GM12892 (cell line): ENCODE results near the gene STAT6.
"Not testable (repeated sequence)": the region's sequence is repeated elsewhere in the genome, so short reads cannot be mapped to it uniquely, and the experiment has no call there.

Experiments used
- DNase-seq: peaks from one replicate; pipeline ENCODE4 v3.0.0; 2011; ENCODE audit not compliant: insufficient read length
- FAIRE-seq: peaks from 2 replicates; lab custom pipeline; 2011; peaks lifted over from hg19 to GRCh38; lab: Jason Lieb, UNC
- POLR2A ChIP-seq: IDR thresholded peaks from 2 replicates; pipeline ENCODE4 v1.6.1; 2011; ENCODE audit warnings: low read depth, low read length, control low read depth
- POLR2AphosphoS5 ChIP-seq: IDR thresholded peaks from 2 replicates; pipeline ENCODE4 v1.6.1; 2011; ENCODE audit warnings: low read depth, low read length, control low read depth
- TAF1 ChIP-seq: IDR thresholded peaks from 2 replicates; pipeline ENCODE4 v1.6.1; 2011; ENCODE audit warnings: low read depth, mild to moderate bottlenecking, control low read depth, low read length, borderline replicate concordance

Gene STAT6

DNA sequence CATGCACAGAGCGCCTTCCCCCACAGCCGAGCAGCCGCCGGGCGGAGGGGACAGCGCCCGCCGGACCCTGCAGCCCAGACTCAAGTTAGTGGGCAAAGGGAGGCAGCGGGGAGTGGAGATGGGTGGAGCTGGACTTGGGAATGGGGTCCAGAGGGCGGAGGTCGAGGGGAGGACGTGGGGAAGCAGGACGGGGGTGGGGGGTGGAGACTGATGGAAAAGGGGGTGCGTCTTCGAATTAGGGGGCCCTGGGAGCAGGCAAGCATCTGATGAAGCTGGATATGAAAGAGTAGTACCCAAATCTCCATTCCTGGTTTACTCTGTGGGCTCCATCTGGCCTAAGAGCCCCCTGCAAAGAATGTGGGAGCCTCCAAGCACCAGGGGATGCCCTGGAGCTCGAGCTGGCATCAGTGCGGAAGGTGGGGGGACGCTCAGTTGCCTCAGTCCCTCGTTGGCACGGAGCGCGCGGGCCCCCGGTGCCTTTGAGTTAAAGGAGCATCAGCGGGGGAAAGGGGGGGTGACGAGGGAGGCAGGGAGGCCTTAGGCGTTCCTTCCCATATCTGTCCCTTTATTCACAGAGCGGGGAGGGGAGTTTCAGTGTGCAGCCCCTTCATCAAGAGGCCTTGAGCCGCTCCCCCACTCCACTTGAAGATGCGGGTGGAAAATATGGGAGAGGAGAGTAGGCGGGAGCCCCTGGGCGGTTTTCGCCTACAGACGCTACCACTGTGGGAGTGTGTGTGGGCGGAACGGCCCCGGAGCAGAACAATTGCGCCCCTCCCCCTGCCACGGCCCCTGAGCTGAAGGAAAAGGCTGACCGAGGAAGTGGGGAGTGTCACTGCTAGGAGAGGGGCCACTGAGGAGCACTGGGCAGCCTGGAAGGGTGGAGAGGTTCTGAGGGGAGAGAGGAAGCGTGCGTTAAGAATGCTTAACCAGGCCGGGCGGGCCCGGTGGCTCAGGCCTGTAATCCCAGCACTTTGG, 21.6 kb downstream of the STAT6 start:
- TF ChIP-seq POLR2AphosphoS5, result no peak
- no peak for TF ChIP-seq TAF1
- no peak for TF ChIP-seq POLR2A
- peak; percentile 58 for FAIRE-seq
- no peak for DNase-seq

DNA sequence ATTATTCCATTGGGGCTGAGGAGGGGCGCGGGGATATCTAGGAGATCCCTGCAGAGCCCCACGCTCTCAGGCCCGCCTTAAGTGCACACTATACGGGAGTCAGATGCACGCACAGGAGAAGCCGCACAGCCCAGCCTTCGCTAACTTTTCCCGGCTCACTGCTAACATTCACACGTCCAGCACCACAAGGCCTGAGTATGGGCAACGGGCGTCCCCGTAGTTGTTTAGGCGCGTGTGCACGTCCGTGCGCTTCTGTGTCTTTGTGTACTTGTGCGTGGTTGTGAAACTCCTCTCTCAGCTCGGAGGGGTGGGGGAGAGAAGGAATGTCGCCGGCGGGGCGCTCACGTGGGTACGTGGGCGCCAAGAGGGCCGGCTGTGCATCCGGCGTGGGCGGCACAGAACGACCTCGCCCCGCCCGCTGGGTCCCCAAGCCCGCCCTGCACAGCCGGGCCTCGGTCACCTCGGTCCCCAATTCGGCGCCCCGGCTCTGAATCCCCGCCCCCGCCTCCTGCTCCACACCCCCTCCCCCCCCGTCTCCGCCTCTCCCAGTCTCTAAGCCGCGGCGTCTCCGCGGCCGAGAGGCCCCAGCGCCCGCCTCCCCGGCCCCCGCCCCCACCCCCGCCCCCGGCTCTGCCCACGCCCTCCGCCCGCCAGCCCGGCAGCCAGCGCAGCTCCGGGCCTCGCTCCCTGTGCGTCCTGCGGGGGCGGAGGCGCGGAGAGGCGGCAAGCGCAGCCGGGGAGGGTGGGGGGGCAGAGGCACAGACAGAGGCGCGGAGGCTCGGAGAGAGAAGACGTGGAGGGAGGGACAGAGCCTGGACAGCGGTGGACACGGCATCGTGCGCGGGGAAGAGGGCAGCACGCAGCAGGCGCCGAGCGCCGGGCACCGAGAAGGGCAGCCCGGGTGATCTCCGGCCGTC, 22.6 kb downstream of the STAT6 start, which contains the start of gene NAB2:
TSS of gene NAB2 (plus strand) at position 761 of the 917 bp plus-strand sequence. CDS start 158 bp downstream, outside the sequence.
- FAIRE-seq, result peak; percentile 78

DNA sequence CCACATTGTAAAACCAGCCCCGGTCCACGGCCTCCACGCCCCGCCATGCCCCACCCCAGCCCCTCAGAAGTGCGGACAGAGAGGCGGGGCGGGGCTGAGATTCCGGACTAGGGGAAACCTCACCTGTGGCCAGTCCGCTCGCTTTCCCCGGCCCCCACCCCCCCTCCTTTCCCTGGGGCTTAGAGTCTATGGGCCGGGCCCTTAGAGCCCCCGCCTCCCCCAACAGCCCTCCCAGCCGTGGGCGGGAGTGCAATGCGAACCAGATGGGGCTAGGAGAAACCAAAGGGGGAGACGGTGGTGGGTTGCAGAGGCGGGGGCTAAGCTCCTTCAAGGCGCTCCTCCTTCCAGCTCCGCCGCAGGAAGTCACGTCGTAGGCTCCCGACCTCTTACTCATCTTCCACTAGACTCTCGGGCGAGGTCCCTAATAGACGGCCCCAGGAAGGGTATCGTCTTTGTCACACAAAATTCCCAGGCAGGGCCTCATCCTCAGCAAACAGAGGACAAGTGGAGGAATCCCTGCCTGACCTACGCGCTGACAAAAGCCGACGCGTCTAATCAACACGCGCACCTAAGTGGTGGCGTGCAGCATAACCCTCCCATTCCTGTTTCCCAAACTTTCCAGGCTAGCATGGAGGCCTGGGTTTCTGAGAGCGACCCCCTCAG, 23.3 kb downstream of the STAT6 start:
- TF ChIP-seq TAF1 (no peak), POLR2A (peak; percentile 4)
- FAIRE-seq (peak; percentile 86), DNase-seq (peak; percentile 79)

More for the DNA sequence above, 22.6 kb downstream of the STAT6 start, which contains the start of gene NAB2:
- DNase-seq, result peak; percentile 93
- TF ChIP-seq POLR2AphosphoS5, result peak; percentile 85
- peak; percentile 78 for TF ChIP-seq POLR2A
- TF ChIP-seq TAF1, result peak; percentile 64; the same call in 1 of the 2 replicates

- FAIRE-seq (peak; percentile 71), DNase-seq (peak; percentile 77)
- no peak; the same call in 1 of the 2 replicates for TF ChIP-seq POLR2AphosphoS5
- TF ChIP-seq POLR2A, result peak; percentile 44; the same call in 1 of the 2 replicates
These were observed 24.0 kb downstream of the STAT6 start for GRCh38 chr12:57087010-57087690.

DNA sequence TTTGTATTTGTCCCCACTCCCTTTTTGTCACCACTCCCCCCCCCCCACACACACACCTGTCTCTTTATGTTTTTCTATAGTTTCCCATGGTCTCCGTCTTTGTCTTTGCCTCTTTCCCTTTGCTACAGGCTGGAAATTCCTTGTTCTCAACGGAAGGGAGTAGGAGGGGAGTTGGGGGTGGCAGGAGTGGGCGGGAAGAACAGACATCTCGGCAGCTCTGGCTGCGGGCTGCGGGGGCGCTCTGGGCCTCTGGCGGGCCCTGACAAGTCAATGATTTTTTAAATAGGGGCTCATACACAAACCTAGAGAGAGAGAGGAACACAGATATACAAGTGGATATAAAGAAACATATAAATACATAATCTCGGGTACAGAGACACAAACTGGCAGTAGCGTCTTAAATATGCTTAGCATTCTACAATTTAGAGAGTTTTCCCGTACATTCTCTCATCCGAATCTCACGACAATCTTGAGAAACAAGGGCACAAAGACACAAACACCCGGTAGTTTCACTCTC, 24.6 kb downstream of the STAT6 start:
- TF ChIP-seq POLR2AphosphoS5, result no peak
- no peak for TF ChIP-seq TAF1
- TF ChIP-seq POLR2A, result no peak
- FAIRE-seq (no peak), DNase-seq (no peak)

- TF ChIP-seq POLR2AphosphoS5 (no peak), POLR2A (no peak; the same call in 1 of the 2 replicates), TAF1 (no peak)
- FAIRE-seq, result no peak
- no peak for DNase-seq
These were observed 25.1 kb downstream of the STAT6 start for GRCh38 chr12:57085999-57086492.

DNA sequence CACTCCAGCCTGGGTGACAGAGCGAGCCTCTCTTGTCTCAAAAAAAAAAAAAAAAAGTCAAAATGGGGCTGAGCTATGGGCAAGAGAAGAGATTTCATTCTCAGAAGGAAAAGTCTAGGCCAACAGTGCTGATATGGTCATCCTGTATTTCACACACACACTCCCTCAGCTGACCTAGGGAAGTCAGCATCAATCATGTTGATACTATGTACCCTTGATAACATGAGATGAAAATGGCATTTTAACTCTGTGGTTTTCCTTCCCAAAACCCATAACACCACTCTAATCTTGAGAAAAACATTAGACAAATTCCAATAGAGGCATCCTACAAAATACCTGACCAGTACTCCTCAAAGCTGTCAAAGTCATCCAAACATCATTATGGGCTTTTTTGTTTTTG, 30.3 kb downstream of the STAT6 start:
- FAIRE-seq (no peak), DNase-seq (no peak)
- no peak for TF ChIP-seq TAF1
- no peak for TF ChIP-seq POLR2A
- TF ChIP-seq POLR2AphosphoS5, result no peak

- DNase-seq, result no peak
- TF ChIP-seq POLR2A (no peak), POLR2AphosphoS5 (no peak), TAF1 (no peak)
- no peak for FAIRE-seq
These were observed 31.3 kb downstream of the STAT6 start for GRCh38 chr12:57079821-57080220.

DNA sequence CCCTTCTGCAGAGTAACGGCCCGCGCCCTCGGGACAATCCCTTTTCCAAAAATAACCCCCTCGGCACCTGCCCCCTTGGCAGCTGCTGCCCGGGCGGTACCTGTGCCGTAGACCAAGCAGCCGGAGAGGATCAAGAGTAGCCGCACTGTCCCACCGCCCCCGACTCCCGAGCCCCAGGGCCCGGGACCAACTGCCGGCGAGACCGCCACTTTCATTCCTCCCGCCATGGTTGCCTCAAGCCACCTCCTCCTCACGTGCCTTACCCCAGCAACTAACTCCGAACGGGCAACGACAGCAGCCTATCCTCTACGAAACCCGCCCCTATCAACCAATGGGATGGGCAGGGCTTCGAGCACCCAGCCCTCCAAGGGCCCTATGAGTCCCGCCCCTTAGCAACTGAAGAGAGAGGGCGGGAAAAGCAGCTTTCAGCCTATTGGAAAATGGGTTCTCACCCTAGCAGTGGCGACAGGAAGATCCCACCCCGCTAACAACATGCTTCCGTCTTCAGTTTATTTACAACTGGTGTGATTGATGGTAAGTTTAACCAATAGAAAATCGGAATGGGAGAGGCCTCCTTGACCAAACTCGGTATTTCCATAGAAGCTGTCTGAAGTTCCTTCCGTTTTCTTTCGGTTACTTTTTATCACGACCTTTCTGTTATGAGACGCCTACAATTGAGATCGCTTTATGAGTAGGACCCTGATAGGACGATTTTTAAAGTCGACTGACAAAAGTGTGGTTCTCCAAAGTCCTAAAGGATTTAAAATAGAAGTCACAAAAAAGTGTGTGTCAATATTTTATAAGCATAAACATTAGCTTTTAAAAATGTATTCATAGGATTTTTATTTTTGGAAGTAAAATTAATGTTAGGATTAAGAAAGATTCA, 32.4 kb downstream of the STAT6 start, which contains the start of gene NEMP1:
TSS of gene NEMP1 (minus strand) at position 273 of the 886 bp plus-strand sequence. CDS start at position 227, 46 bp downstream.
- TF ChIP-seq POLR2AphosphoS5, result peak; percentile 83
- peak; percentile 81 for TF ChIP-seq POLR2A
- TF ChIP-seq TAF1, result peak; percentile 60; the same call in 1 of the 2 replicates
- peak; percentile 95 for DNase-seq
- peak; percentile 97 for FAIRE-seq

GRCh38 chr12:57073566-57074450, 37.4 kb downstream of the STAT6 start:
- DNase-seq, FAIRE-seq: not testable (repeated sequence)
